ENCODE results near the gene ATP8B1. TPM values are rescaled to one million over a fixed set of nuclear protein-coding genes. Genes with fewer than 3 reads are reported as not detected.

Gene ATP8B1
- total and polyA plus RNA-seq, 9 of the 15 experiments (the other 6 are each of a cell fraction or from before 2014, with no cell fraction given) = 0.01 to 0.22 (median 0.03) TPM; not detected in 3

GRCh38 chr18:57709335-57709734 is 93.8 kb downstream of the ATP8B1 start:
- WGBS (ENCODE audit: insufficient coverage, low coverage, missing lambda C conversion rate) = 7% methylated on average over 1 of the region's 1 CpG

More at GRCh38 chr18:57709335-57709734, 93.8 kb downstream of the ATP8B1 start:
- no peaks in the 10 kb centered on the region for H4K20me1 ChIP-seq (replicated peaks; ENCODE audit: control insufficient read depth, insufficient read depth, low read length)
- intact Hi-C loops (cut with micrococcal nuclease) = no loop called here
- no peak overlapping the region for H2AFZ ChIP-seq (ENCODE audit: low read depth, low read length)
- in situ Hi-C loops (cut with MboI) = no loop called here
- H3K4me2 ChIP-seq (ENCODE audit: insufficient read depth, low read length) = no peak overlapping the region
- no peaks in the 10 kb centered on the region for H3K27me3 ChIP-seq (ENCODE audit: control insufficient read depth in 2 of 2, insufficient read depth in 2 of 2, low read length in 2 of 2)
- no peaks in the 10 kb centered on the region for H3K36me3 ChIP-seq (ENCODE audit: control insufficient read depth, insufficient read depth, low read length)
- H3K9me3 ChIP-seq (replicated peaks; ENCODE audit: control insufficient read depth, insufficient read depth, low read depth, low read length) = no peaks in the 10 kb centered on the region
- no peak overlapping the region for H3K4me3 ChIP-seq
- H3K4me1 ChIP-seq (replicated peaks in 1 of 2; ENCODE audit: control insufficient read depth in 2 of 2, insufficient read depth in 2 of 2, low read length in 2 of 2) = no peaks in the 10 kb centered on the region
- ChIA-PET POLR2A (interaction anchor here (1.2 kb wide), 1 partner anchor 28 kb away, joined by 5 read pairs; no protein-coding TSS in a partner anchor), CTCF (ENCODE audit: low intra/inter-chr PET ratio) (no interaction called here)
- no peak for ATAC-seq
- FAIRE-seq = no peak
- TF ChIP-seq SRSF9 (IDR thresholded peaks at IDR 0.05; ENCODE audit: borderline replicate concordance, low read depth, low read length) (no peak), RBM25 (IDR thresholded peaks at IDR 0.05; ENCODE audit: low read depth, low read length, severe bottlenecking) (no peak), SRSF3 (IDR thresholded peaks at IDR 0.05; ENCODE audit: insufficient read depth, low read length) (no peak), HEY1 (CRISPR knock-in tag; IDR thresholded peaks at IDR 0.05; ENCODE audit: borderline replicate concordance) (no peak), HMG20A (CRISPR knock-in tag; conservative IDR thresholded peaks at IDR 0.05) (no peak), NCOA2 (IDR thresholded peaks at IDR 0.05; ENCODE audit: partially characterized antibody in 2 of 2) (no peak), TRIM28 (IDR thresholded peaks at IDR 0.05) (no peak), ZNF639 (CRISPR knock-in tag; conservative IDR thresholded peaks at IDR 0.05 in 1 of 2, IDR thresholded peaks at IDR 0.05 in 1 of 2) (no peak), KDM4B (IDR thresholded peaks at IDR 0.05; ENCODE audit: borderline replicate concordance in 2 of 2, low read depth in 1 of 2) (no peak), SRF (CRISPR knock-in tag; IDR thresholded peaks at IDR 0.05) (no peak), GTF2A2 (tag; IDR thresholded peaks at IDR 0.05) (no peak), L3MBTL2 (IDR thresholded peaks at IDR 0.05) (no peak), TRIM24 (IDR thresholded peaks at IDR 0.05) (no peak), ZNF197 (CRISPR knock-in tag; IDR thresholded peaks at IDR 0.05; ENCODE audit: low read depth) (no peak), ZNF511 (CRISPR knock-in tag; IDR thresholded peaks at IDR 0.05) (no peak)
- no peak overlapping the region for H3K27ac ChIP-seq (ENCODE audit: extremely low read depth, low read depth, low read length)
- no peaks in the 10 kb centered on the region for H3K79me2 ChIP-seq (ENCODE audit: control insufficient read depth, insufficient read depth, low read length)
- no peak overlapping the region for H3K9ac ChIP-seq (ENCODE audit: insufficient read depth in 1 of 2, low read depth in 2 of 2, low read length in 2 of 2)
- no peaks in the 10 kb centered on the region for H3K9me1 ChIP-seq (ENCODE audit: control insufficient read depth, insufficient read depth, low read length)
- BruUV-seq (replicated peaks) = no TSS peak
- DNase-seq (ENCODE audit: extremely low read depth in 1 of 4, low spot score in 3 of 4) = no peak
